CD4-positive, alpha-beta T cell treated with Interleukin-6 for 4 hours (primary cell): Measurements from ENCODE around the gene CDC25B.
"Not testable (repeated sequence)": the region's sequence is repeated elsewhere in the genome, so short reads cannot be mapped to it uniquely, and the experiment has no call there.

Experiments used
- DNase-seq: peaks from one replicate; pipeline ENCODE4 v3.0.0-alpha.2; 2020; ENCODE audit warnings: mixed read lengths

CDC25B gene

DNA sequence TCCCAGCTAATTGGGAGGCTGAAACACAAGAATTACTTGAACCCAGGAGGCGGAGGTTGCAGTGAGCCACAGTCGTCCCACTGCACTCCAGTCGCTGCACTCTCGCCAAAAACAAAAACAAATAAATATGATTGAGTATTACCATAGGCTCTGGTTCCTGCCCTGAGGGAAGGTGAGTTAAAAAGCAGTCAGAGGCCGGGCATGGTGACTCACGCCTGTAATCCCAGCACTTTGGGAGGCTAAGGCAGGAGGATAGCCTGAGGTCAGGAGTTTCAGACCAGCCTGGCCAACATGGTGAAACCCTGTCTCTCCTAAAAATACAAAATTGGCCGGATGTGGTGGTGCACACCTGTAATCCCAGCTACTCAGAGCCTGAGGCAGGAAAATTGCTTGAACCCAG, 44.1 kb downstream of the CDC25B start:
- DNase-seq = not testable (repeated sequence)

DNA sequence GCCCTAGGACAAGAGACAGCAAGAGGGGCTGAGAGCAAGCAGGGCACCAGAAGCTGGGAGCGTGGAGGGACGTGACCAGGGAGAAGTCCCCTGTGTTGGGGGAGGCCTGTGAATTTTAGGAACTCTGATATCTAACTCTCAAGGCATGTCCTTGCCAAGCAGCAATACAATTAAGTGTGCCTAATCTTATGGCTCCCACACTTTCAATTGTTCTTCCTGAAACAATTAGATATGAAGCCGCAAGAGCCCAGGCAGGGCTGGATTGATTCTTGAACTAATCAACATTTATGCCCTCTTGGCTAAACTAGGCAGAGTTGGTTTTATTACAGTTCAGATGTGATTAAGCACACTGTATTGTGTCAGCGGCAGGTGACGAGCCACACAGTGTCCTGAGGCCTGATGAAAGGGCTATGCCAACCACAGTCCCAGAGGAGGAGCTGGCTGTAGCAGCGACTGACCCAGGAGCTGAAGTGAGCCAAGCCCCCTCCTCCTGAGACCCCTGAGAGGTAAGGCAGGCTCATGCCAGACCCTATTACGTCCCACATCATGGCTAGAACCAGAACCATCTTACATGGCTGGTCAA, 46.3 kb downstream of the CDC25B start:
- no peak for DNase-seq

DNA sequence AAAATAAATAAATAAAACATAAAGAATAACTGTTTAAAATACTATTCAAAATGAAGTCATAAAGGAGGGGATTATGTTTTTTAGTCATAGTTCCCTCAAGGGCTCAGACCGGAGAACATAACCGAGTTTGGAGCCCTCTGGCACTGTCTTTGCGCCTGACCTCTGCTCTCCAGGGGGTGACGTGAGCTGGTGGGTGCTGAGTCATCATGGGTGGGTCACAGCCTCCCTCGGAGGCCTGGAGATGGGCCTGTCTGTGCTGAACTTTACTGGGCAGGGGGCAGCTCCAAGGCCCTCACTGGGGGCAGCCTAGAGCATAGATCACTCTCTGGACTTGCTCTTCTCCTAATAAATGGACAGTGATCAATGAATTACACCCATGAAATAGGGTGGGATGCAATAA, 47.4 kb downstream of the CDC25B start:
- DNase-seq = no peak

DNA sequence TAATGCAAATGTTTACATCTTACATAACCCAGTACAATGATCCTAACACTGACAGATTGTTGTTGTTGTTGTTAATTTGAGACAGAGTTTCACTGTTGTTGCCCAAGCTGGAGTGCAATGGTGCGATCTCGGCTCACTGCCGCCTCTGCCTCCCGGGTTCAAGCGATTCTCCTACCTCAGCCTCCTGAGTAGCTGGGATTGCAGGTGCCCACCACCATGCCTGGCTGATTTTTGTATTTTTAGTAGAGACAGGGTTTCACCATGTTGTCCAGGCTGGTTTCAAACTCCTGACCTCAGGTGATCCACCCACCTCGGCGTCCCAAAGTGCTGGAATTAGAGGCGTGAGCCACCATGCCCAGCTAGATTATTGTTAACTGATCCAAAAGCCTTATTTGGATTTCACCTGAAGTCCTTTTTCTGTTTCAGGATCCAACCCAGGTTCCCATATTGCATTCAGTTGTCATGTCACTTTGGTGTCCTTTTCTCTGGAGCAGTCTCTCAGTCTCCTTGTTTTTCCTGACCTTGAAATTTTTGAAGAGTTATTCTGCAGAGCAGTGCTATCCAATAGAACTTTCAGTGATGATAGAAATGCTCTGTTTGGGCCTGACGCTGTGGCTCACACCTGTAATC, 48.0 kb downstream of the CDC25B start:
- not testable (repeated sequence) for DNase-seq

DNA sequence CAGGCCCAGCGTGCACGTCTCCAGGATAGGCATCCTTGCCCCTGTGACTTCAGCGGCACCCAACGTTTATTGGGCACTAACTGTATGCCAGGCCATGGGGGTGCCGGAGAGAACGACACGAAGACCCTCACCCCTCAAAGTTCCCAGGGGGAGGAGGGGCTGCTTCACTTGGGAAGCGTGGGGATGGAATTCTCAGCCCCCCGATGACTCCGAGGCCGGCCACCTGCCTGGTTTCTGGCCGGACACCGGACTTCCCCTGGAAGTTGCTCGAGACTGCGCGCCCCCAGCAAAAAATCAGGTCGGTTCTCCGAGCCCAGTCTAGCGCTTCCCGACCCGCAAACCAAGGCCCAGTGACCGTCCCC, 50.2 kb downstream of the CDC25B start:
- no peak for DNase-seq

DNA sequence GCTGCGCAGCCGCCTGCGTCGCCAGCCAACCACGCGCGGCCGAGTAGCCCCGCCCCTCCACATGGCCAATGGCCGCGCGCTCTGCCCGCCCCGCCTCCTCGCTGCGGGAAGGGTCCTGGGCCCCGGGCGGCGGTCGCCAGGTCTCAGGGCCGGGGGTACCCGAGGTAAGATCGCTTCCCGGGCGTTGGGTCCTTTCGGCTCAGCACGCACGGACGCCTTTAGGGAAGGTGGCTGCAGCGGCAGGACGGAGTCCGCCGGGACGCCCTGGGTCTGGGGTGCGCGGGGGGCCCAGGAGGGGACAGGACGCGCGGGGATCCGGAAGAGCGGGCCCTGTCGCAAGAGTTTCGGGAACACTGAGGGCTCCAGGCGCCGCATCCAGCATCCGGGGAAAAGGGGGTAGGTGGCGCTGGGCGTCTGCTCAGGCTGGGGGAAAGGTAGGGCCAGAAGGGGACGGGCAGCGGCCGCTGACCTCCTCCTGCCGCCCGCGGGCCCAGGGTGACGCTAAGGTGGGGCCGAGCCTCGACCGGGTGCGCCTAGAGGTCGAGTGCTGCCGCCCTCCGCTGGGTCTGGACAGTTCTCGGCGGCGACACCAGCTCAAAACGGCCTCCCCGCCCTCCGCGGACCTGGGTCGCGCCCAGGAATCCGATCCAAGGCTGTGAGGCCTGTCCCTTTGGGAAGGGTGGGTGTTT, 50.8 kb downstream of the CDC25B start, which contains the start of gene MAVS:
Gene MAVS, plus strand, starts transcription at position 95 of the 689 bp plus-strand sequence. CDS start 7,791 bp downstream, outside the sequence.
- DNase-seq = peak; percentile 91

DNA sequence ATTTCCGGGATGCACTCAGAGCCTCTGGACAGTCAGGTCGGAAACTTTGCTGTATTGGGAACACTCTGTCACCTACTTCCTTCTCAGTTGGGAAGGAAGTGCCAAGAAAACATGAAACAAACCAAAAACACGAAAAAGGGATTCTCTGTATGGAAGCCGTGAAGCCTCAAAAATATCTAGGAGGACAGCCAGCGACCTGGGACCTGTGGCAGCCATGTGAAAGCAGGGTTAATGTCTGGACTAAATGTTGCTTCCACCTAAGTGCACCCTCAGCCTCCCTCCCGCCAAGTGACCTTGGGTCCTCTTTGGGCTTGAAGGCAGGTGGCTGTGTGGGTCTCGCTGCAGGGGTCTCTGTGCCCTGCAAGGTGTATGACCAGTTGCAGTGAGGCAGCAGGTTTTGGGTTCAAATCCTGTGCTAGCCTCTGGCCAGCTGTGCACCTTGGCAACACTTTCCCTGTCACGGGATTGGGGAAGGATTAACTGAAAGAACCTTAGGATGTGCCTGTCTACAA, 51.4 kb downstream of the CDC25B start:
- DNase-seq = no peak

DNA sequence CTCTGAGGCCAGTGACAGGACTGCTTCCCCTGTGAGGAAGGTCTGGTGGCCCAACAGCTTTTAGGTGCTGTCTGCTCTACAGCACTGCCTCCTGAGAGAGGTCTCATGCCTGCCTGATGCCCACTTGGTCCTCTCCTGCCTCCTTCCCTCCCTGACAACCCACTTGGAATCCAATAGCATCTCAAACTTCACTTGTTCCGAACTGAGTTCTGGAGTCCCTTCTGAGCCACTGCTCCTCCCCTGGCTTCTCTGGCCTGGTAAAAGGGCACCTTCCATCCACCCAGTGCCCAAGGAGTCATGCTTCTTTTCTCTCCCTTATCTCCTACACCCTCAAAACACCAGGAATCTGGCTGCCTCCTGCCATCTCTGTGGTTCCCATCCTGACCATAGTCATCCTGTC, 52.5 kb downstream of the CDC25B start:
- no peak for DNase-seq

DNA sequence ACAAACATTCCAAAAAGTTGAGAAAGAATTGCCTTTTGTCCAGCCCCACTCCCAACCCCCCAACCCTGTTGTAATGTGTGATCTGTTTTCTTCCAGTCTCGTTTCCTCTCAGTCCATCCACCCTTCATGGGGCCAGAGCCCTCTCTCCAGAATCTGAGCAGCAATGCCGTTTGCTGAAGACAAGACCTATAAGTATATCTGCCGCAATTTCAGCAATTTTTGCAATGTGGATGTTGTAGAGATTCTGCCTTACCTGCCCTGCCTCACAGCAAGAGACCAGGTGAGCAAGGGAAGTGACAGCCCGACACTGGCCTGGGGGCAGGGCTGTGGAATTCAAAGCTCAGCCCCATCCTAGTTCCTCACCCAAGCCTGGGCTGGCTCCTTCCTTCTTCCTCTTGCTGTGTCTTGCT, 58.4 kb downstream of the CDC25B start:
- no peak for DNase-seq
